Gastrocnemius medialis (tissue), 4 donors: ENCODE results near the gene INPP5J.

Source experiments
- CTCF ChIP-seq, 5 experiments: fragments of 450-650 bp in 3 of 5; fragments of 200-600 bp in 2 of 5; sonication (generic) in 2 of 5; IDR thresholded peaks in 4 of 5; conservative IDR thresholded peaks in 1 of 5; 1 replicate in 4 of 5; 2 replicates in 1 of 5; pipeline ENCODE4 v1.5.1; 2016 to 2019; ENCODE audit warnings: antibody characterized with exemption in 5 of 5, mild to moderate bottlenecking in 3 of 5, moderate library complexity in 3 of 5
- POLR2A ChIP-seq, 2 donors: fragments of 450-650 bp; IDR thresholded peaks; one replicate each; pipeline ENCODE4 v1.6.1; 2017; ENCODE audit warnings: antibody characterized with exemption in 2 of 2, mild to moderate bottlenecking in 2 of 2, moderate library complexity in 2 of 2

GRCh38 chr22:31133911-31134310 lies 11.1 kb downstream of the INPP5J start:
- TF ChIP-seq CTCF (IDR thresholded peaks at IDR 0.05 in 4 of 5, conservative IDR thresholded peaks at IDR 0.05 in 1 of 5): no peak
- no peak for TF ChIP-seq POLR2A (IDR thresholded peaks at IDR 0.05)
